ENCODE measurements around the gene INSR. TPM values are rescaled to one million over a fixed set of nuclear protein-coding genes. Genes with fewer than 3 reads are reported as not detected.

The INSR gene
- total and polyA plus RNA-seq, 7 donors = 3.0 to 83.1 (median 67.1) TPM

DNA sequence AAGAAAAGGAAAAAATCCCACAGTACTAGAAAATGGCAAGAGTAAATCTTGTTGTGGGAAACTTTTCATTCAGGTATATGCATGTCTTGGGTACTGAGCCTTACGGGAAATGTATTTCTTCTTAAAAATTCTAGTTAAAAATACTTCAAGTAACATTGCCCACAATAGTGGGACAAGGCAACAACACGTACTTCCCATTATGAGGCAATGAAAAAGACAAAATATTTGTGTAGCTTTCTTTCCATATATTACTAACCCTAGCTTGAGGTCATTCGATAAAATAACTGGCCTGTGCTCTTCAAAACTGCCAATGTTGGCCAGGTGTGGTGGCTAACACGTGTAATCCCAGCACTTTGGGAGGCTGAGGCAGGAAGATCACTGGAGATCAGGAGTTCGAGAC lies 99.2 kb downstream of the INSR start:
- Histone ChIP-seq H3K27me3 (no peaks in the 10 kb centered on the region), H3K27ac (peak overlapping the region in 2 of 4 donors; percentile 89 to 92), H3K9me3 (no peaks in the 10 kb centered on the region), H3K36me3 (no peaks in the 10 kb centered on the region), H3K4me3 (no peak overlapping the region), H3K4me1 (peaks cover 0 to 30% (median 24%) of the 10 kb centered on the region in 4 donors)
- no peak for TF ChIP-seq EP300 (IDR thresholded peaks at IDR 0.05)
- TF ChIP-seq POLR2A (IDR thresholded peaks at IDR 0.05) = no peak
- TF ChIP-seq POLR2AphosphoS5 (IDR thresholded peaks at IDR 0.05) = no peak
- TF ChIP-seq, protein P1, sequence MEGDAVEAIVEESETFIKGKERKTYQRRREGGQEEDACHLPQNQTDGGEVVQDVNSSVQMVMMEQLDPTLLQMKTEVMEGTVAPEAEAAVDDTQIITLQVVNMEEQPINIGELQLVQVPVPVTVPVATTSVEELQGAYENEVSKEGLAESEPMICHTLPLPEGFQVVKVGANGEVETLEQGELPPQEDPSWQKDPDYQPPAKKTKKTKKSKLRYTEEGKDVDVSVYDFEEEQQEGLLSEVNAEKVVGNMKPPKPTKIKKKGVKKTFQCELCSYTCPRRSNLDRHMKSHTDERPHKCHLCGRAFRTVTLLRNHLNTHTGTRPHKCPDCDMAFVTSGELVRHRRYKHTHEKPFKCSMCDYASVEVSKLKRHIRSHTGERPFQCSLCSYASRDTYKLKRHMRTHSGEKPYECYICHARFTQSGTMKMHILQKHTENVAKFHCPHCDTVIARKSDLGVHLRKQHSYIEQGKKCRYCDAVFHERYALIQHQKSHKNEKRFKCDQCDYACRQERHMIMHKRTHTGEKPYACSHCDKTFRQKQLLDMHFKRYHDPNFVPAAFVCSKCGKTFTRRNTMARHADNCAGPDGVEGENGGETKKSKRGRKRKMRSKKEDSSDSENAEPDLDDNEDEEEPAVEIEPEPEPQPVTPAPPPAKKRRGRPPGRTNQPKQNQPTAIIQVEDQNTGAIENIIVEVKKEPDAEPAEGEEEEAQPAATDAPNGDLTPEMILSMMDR (IDR thresholded peaks at IDR 0.05) = no peak
- intact Hi-C loops (cut with DNase I) = loop anchor here (5.0 kb wide), 1 partner anchor 47 kb away; no protein-coding TSS in a partner anchor
- no peak for DNase-seq
- 91 to 93% methylated on average over 5 of the region's 5 CpGs for WGBS, 2 donors

DNA sequence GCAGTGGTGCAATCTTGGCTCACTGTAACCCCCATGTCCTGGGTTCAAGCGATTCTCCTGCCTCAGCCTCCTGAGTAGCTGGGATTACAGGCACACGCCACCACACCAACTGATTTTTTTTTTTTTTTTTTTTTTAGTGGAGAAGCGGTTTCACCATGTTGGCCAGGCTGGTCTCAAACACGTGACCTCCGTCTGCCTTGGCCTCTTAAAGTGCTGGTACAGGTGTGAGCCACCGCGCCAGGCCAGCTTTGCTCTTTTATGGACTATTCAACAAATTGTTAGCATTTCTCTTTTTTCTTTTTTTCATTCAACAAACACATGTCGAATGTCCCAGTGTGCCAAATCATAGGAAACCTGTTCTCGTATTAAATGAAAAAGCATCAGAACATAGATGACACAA lies 99.6 kb downstream of the INSR start:
- DNase-seq = no peak
- no peaks in the 10 kb centered on the region for H3K9me3 ChIP-seq
- H3K4me3 ChIP-seq = no peak overlapping the region
- 89 to 95% methylated on average over 9 of the region's 9 CpGs for WGBS, 2 donors
- intact Hi-C loops (cut with DNase I) = no loop called here
- no peaks in the 10 kb centered on the region for H3K36me3 ChIP-seq
- H3K4me1 ChIP-seq = peaks cover 0 to 25% (median 20%) of the 10 kb centered on the region in 4 donors
- no peak overlapping the region for H3K27ac ChIP-seq
- no peaks in the 10 kb centered on the region for H3K27me3 ChIP-seq
- TF ChIP-seq POLR2A (IDR thresholded peaks at IDR 0.05) (no peak), EP300 (IDR thresholded peaks at IDR 0.05) (no peak), POLR2AphosphoS5 (IDR thresholded peaks at IDR 0.05) (no peak)
- TF ChIP-seq, protein P1 (IDR thresholded peaks at IDR 0.05) = no peak

DNA sequence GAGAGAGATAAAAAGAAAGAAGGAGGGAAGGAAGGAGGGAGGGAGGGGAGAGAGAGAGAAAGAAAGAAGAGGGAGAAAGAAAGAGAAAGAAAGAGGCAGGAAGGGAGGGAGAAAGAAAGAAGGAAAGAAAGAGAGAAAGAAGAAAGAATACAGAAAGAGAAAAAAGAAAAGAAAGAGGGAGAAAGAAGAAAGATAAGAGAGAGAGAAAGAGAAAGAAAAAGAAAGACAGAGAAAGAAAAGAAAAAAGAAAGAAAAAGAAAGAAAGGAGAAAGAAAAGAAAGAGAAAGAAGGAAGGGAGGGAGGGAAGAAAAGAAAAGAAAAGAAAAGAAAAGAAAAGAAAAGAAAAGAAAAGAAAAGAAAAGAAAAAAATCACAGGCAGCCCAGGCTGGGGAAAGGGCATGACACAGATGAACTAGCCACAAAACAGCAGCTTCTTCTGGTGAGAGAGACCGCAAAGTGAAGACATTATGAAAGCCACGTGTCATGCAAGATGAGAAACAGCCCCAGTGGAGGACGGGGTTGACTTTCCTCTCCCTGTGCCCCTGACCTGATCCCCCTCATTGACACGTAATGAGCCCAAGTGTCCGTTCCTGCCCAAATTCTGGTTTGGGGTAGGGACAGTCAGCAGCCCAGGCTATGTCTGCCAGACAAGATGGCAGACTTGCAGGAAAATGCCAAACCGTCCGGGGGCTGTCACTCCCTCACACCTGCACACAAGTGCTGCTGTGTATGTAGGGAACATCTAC lies 102.1 kb downstream of the INSR start:
- TF ChIP-seq EP300 (IDR thresholded peaks at IDR 0.05) (no peak), POLR2A (IDR thresholded peaks at IDR 0.05) (no peak), POLR2AphosphoS5 (IDR thresholded peaks at IDR 0.05) (no peak)
- TF ChIP-seq, protein P1 (IDR thresholded peaks at IDR 0.05) = no peak
- peaks cover 0 to 12% (median 10%) of the 10 kb centered on the region in 4 donors for H3K4me1 ChIP-seq
- no peak overlapping the region for H3K4me3 ChIP-seq
- no peak overlapping the region for H3K27ac ChIP-seq
- intact Hi-C loops (cut with DNase I) = no loop called here
- no peaks in the 10 kb centered on the region for H3K36me3 ChIP-seq
- 55 to 75% methylated on average over 7 of the region's 7 CpGs for WGBS, 2 donors
- DNase-seq = no peak
- no peaks in the 10 kb centered on the region for H3K27me3 ChIP-seq
- H3K9me3 ChIP-seq = no peaks in the 10 kb centered on the region

DNA sequence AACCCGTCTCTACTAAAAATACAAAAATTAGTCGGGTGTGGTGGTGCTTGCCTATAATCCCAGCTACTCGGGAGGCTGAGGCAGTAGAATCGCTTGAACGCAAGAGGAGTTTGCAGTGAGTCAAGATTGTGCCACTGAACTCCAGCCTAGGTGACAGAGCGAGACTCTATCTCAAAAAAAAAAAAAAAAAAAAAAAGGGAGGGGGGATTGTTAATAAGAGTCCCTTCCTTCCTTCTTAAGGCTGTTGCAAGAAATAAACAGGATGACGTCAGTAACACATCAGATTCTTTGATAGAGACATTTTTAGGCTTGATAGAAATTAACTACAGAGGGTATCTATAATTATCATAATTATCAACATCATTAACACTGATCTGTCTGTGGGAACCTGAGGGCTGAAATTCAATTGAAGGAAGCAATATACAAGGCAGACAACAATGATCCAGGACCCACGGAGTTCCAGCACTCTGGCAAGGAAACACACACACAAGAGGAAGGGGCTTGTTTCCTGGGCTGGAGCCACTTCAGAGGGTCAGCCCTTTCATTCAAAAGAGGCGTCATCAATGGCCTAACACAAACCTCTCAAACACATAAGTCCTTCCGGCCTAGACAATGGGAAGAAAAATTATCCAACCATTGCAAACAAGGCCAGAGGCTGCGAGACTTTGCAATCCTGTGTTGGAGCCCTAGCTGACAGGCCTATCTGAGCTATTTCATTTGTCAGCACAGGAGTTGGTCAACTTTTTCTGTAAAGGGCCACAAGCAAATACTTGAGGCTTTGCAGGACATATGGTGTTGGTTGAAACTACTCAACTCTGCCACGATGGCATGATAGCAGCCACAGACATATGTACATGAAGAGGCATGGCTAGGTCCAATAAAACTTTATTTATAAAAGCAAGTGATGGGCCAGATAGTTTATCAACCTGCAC lies 105.2 kb downstream of the INSR start:
- H3K9me3 ChIP-seq = no peaks in the 10 kb centered on the region
- WGBS, 2 donors = 83 to 88% methylated on average over 12 of the region's 12 CpGs
- H3K4me3 ChIP-seq = no peak overlapping the region
- peaks cover 0 to 3% (median 0%) of the 10 kb centered on the region in 4 donors for H3K36me3 ChIP-seq
- TF ChIP-seq EP300 (IDR thresholded peaks at IDR 0.05) = no peak
- no peak for TF ChIP-seq POLR2A (IDR thresholded peaks at IDR 0.05)
- no peak for TF ChIP-seq POLR2AphosphoS5 (IDR thresholded peaks at IDR 0.05)
- TF ChIP-seq, protein P1 (IDR thresholded peaks at IDR 0.05) = no peak
- no peak overlapping the region for H3K27ac ChIP-seq
- DNase-seq = no peak
- intact Hi-C loops (cut with DNase I) = no loop called here
- peaks cover 0 to 5% (median under 1%) of the 10 kb centered on the region in 4 donors for H3K4me1 ChIP-seq
- no peaks in the 10 kb centered on the region for H3K27me3 ChIP-seq
